GM12878 (cell line): Measurements from ENCODE around the gene FBXO42. TPM values are rescaled to one million over a fixed set of nuclear protein-coding genes. Genes with fewer than 3 reads are reported as not detected.

Experiments
- EGR1 ChIP-seq, 2 experiments: IDR thresholded peaks; 1 replicate in 1 of 2; 2 replicates in 1 of 2; pipeline ENCODE4 v1.6.1; 2011 to 2012; ENCODE audit warnings: low read depth in 2 of 2, low read length in 2 of 2, borderline replicate concordance in 1 of 2, mild to moderate bottlenecking in 1 of 2, moderate library complexity in 1 of 2
- NR2F1 ChIP-seq: fragments of 450-650 bp; conservative IDR thresholded peaks from 2 replicates; pipeline ENCODE4 v1.6.1; 2017; ENCODE audit warnings: mild to moderate bottlenecking
- NRF1 ChIP-seq: conservative IDR thresholded peaks from 2 replicates; pipeline ENCODE4 v1.6.1; 2011; ENCODE audit warnings: mild to moderate bottlenecking, low read depth, low read length, improper control_type of control experiment
- TCF3 ChIP-seq: IDR thresholded peaks from 2 replicates; pipeline ENCODE4 v1.6.1; 2012; ENCODE audit warnings: low read depth, mild to moderate bottlenecking, low read length, borderline replicate concordance; ENCODE audit not compliant: insufficient read depth
- ZBTB33 ChIP-seq: fragments of 450-650 bp; IDR thresholded peaks from 2 replicates; pipeline ENCODE4 v1.6.1; 2017; ENCODE audit warnings: mild to moderate bottlenecking
- polyA plus RNA-seq, 11 experiments: library from polyadenylated mRNA; depleted of rRNA in 4 of 11; unstranded in 6 of 11; stranded (reverse) in 5 of 11; fragments of >200 nt; fragmentation: Nextera tagmentation in 4 of 11; fragmentation: Illumina TruSeq in 1 of 11; extraction: Ambion mirVana in 4 of 11; extraction: Trizol in 1 of 11; gene quantifications; 1 replicate in 1 of 11; 2 replicates in 10 of 11; pipeline versions ENCODE4 v1.2.1 to v1.2.3, GENCODE V29; 2011 to 2016; ENCODE audit warnings: inconsistent platforms in 2 of 11, missing spikeins in 2 of 11, low read depth in 1 of 11
- total RNA-seq, 4 experiments: library from RNA; depleted of rRNA in 3 of 4; stranded (reverse); fragments of >200 nt in 3 of 4; fragmentation: Illumina TruSeq in 1 of 4; extraction: Trizol in 1 of 4; gene quantifications; 2 replicates each; pipeline versions ENCODE4 v1.2.1 to v1.2.3, GENCODE V29; 2013 to 2021
- TF ChIP-seq, protein P1 (sequence below): fragments of 450-650 bp; IDR thresholded peaks from 2 replicates; pipeline ENCODE4 v1.6.1; 2017; ENCODE audit warnings: antibody characterized with exemption, mild to moderate bottlenecking, moderate library complexity
- TF ChIP-seq, protein P2 (sequence below): IDR thresholded peaks from 2 replicates; pipeline ENCODE4 v1.6.1; 2012; ENCODE audit warnings: low read depth, low read length, improper control_type of control experiment

FBXO42 gene
- total and polyA plus RNA-seq, 10 of the 15 experiments (the other 5 are each of a cell fraction or from before 2014, with no cell fraction given): 6.1 to 23.8 (median 15.2) TPM

DNA sequence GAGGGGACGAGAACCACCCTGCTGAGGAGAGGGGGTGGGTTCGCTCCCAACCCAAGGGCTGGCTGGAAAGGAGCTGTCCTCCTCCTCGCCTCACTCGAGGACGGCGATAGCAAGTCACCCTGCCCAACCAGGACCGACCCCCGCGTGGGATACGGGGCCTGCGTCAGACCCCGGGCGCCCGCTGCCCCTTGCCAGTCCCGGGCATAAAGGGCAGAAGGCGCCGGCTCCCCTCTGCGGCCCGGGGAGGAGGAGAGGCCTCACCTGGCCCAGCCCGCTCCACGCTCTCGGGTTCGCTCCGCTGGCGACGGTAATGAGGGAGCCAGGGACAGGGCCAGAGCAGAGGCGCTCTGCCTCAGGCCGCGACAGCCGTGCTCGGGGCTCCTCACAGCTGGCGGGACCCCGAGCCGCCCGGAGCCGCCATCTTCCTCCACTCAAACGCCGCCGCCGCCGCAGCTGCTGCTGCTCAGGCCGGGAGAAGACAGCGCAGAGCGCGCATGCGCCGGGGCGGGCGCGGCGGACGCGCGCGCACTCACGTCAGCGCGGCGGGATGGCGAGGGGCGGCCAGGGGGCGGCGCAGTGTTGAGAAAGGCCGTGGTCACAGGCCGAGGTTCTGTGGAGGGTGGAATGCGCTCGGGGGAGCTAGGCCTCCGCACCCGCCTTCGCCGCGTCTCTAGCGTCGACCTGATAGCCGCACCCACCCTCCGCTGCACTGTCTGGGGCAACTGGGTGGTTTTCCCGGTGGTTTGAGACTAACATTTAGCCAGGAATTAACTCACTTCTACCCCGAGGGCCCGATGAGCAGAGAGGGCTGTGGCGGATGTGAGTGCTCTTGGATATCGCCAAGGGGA lies at the start of gene FBXO42 (continued):
- TF ChIP-seq ZBTB33 (no peak), NR2F1 (peak; percentile 62), EGR1 (IDR thresholded peaks at IDR 0.05; ENCODE audit: borderline replicate concordance in 1 of 2, low read depth in 2 of 2, low read length in 2 of 2) (peak; percentile 5 to 25; a peak in 2 of 3 replicates), TCF3 (peak; percentile 73; the same call in 1 of the 2 replicates), NRF1 (peak; percentile 72)
- TF ChIP-seq, protein P1, sequence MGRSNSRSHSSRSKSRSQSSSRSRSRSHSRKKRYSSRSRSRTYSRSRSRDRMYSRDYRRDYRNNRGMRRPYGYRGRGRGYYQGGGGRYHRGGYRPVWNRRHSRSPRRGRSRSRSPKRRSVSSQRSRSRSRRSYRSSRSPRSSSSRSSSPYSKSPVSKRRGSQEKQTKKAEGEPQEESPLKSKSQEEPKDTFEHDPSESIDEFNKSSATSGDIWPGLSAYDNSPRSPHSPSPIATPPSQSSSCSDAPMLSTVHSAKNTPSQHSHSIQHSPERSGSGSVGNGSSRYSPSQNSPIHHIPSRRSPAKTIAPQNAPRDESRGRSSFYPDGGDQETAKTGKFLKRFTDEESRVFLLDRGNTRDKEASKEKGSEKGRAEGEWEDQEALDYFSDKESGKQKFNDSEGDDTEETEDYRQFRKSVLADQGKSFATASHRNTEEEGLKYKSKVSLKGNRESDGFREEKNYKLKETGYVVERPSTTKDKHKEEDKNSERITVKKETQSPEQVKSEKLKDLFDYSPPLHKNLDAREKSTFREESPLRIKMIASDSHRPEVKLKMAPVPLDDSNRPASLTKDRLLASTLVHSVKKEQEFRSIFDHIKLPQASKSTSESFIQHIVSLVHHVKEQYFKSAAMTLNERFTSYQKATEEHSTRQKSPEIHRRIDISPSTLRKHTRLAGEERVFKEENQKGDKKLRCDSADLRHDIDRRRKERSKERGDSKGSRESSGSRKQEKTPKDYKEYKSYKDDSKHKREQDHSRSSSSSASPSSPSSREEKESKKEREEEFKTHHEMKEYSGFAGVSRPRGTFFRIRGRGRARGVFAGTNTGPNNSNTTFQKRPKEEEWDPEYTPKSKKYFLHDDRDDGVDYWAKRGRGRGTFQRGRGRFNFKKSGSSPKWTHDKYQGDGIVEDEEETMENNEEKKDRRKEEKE: no peak
- TF ChIP-seq, protein P2, sequence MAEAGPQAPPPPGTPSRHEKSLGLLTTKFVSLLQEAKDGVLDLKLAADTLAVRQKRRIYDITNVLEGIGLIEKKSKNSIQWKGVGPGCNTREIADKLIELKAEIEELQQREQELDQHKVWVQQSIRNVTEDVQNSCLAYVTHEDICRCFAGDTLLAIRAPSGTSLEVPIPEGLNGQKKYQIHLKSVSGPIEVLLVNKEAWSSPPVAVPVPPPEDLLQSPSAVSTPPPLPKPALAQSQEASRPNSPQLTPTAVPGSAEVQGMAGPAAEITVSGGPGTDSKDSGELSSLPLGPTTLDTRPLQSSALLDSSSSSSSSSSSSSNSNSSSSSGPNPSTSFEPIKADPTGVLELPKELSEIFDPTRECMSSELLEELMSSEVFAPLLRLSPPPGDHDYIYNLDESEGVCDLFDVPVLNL: peak; percentile 54; the same call in 1 of the 2 replicates
